Stimulated activated CD8-positive, alpha-beta memory T cell treated with anti-CD3 and anti-CD28 coated beads, Interleukin-12 subunit alpha, Interleukin-12 subunit beta, amount 100 ng/mL, for 4 hours (primary cell): ENCODE data around the gene SMIM30.

Experiments used
- DNase-seq: peaks from one replicate; pipeline ENCODE4 v3.0.0-alpha.2; 2020; ENCODE audit warnings: low read depth

SMIM30 gene

GRCh38 chr7:113100121-113100603, 18.2 kb downstream of the SMIM30 start:
- no peak for DNase-seq

DNA sequence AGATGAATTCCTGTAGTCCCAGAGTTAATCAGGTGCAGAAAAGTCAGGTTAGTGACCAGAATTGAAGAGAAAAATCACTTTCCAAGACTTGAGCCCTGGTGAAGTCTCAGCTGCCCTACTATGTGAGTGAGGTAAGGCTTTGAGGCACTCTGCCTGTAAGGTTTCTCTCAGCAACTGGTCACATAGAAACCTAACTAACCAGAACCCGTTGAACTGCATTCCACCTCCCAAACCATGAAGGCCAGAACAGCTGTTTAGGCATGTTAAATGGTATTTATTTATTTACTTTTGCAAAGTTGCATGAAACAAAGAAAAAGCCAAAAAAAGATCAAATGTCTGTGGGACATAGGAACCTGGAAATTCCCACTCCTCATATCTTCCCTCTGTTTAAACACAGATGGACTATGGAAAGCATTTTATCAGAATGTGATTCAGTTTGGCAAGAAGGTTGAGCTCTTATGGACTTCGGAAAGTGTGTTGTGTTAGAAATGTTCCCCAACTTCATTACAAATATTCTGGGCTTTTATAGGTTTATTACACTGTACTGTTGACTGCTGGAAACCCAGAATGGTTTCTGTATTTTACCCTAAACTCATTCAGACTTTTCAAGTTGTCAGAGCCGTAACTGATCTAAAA, 19.0 kb downstream of the SMIM30 start:
- DNase-seq = no peak

DNA sequence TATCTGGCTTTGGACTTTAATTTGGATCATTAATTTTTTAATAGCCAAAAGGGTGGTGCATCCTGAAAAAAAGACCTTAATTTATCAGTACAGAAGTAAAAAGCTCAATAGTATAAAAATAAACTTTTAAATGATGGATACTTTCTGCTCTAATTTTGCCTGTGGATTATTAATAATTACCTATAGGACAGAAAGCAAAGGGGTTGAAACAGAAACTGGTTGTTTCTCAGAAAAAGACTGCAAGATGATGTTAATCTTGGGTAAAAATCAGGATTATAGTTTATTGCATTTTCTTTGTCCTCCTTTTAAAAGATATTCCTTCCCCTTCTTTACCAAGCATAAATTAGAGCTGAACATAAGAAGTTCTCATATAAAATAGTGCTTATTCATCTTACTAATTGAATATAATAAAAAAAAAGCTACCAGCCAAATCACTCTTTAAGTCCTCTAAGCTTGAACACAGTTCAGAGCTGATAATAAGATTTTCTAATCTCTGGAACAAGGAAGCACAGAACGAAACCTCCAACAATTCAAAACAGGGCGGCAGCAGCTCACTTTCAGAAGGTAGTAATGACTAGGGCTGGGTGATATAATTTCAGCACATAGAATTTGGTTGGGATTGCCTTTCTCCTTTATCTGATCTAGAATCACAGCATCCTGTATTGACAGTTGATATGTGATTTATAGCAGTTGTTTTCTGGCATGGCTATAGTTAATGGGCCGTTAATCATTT, 23.7 kb downstream of the SMIM30 start:
- no peak for DNase-seq

- no peak for DNase-seq
These were observed 24.8 kb downstream of the SMIM30 start for GRCh38 chr7:113093561-113093960.

- DNase-seq = no peak
These were observed 25.6 kb downstream of the SMIM30 start for GRCh38 chr7:113092762-113093161.

DNA sequence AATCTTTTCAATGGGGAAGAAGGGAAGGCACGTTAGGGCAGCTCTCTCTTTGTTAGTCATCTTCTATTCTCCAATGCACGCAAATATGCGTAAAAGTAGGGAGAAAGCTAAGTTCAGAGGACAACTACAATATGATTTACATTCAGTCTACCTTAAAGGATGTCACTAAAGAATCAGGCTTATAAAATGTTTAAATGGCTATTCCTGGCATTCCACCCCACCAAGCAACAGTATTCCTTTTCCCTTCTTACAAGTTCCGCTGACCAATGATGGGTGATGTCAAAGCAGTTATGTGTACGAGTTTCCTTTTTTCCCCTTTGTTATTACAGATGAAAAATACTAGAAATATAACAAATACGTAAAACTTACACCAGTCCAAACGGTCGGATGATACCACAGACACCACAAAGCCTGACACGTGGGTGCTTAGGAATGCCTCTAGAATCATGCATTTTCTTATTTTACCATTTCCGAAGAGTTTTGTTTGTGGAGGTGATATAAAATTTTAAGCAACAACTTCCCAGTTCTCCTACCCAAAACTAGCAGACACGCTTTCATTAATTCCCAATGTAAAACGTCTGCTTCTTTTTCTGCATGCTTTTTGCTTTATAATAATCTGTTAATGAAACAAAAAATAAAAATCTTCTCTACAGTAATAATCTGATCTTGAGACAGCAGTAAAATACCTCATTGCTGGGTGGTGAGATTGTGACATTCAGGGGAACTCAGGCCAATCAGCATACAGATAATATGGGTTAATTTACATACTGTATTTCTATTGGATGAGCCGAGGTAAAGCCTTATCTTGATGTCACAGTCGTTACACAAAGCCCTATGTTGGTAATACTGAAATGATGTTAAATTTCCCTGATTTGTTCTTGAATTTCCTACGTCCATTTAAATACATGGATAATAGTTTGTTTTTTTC, 31.0 kb downstream of the SMIM30 start:
- DNase-seq = no peak

DNA sequence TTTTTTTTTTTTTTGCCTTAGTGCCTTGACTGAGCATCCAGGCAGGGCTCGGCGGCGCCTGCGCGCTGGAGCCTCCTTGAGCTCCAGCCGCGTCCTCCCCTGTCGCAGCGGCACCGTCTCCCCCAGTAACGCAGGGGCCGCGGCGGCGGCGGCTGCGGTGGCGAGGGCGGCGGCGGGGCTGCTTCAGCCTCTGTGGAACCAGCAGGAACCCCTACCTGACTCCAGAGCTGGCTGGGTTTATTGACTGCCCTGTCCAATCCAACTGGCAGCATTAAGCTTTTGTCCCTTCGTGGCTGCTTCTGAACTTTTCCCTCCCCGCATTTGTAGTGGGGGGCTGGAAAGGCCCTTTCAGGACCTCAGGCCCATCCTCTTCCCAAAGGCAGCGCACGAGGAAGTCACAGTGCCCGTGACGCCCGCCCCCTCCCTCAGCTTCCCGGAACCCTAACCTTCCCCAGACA, 31.9 kb downstream of the SMIM30 start, which contains the start of gene GPR85:
Gene GPR85 (minus strand): TSS at position 397 of the 458 bp plus-strand sequence. CDS start 2,106 bp downstream, outside the sequence.
- no peak for DNase-seq

GRCh38 chr7:113085781-113086390, 32.5 kb downstream of the SMIM30 start:
- DNase-seq = no peak

DNA sequence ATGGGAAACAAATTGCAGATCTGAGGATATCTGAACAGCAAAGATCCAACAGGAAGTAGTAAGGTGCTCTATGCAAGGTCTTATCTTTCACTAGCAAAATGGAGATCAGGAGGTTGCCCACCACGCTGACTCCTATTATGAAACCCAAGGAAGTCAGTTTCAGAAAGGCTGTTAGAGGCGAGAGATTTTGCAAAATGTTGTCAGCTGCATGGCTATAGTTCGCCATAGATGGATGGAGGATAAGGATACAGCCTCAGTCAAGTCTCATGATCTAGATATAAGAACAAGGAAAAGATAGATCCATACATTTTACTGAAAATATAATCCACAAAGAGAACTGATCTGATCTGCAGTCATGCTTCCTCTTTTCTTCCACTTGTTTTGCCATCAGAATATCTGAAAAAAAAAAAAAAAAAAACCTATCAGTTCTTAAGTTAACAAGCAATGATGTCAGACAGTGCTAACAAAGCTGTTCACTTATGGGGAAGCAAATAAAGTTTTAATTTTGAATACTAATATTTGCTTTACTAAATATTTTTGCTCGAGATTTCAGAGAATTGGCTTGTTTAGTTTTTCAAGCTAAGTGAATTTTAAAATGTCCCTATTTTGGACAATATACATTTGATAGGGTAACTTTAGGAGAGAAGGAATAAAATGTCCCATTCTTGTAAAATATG, 33.7 kb downstream of the SMIM30 start:
- no peak for DNase-seq

GRCh38 chr7:113083816-113084495, 34.4 kb downstream of the SMIM30 start:
- no peak for DNase-seq

GRCh38 chr7:113083132-113083815, 35.1 kb downstream of the SMIM30 start:
- no peak for DNase-seq

DNA sequence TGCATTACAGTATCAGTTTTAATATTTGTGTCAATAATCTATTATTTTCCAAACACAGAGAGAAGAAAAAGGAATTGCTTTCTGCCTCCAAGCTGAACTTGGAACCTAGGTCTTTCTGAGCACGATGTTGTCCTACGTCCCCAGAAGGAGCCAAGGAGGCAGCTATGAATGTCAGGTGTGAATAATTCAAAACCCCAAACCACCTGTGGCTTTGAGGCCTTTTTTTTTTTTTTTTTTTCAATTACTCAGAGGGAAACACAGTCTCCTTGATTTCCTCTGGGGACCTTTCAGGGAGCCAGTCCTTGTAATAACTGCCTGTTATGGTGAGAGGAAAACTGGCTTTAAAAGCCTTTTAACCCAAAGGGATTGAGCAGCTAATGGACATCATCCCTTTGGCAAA, 40.0 kb downstream of the SMIM30 start:
- DNase-seq = no peak

DNA sequence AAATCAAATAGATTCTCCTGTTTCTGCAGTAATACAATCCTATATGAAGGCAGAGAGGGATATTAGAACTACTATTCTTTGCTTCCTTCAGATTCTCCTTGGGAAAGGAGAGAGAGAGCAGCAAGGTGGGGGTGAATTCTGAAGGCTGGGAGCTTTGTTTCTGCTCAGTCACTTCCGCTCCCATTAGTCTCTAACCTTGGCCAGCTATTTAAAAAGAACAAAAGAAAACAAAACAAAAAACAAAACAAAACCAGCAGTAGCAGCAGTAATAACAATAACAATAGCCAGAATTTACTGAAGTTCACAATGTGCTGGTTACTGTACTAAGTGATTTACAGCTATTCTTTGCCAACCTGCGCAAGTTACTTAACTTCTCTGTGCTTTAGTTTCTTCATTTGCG, 41.7 kb downstream of the SMIM30 start:
- no peak for DNase-seq

- DNase-seq = no peak
These were observed 46.9 kb downstream of the SMIM30 start for GRCh38 chr7:113071465-113071864.
